Peyer's patch (tissue), 4 donors: ENCODE results near the gene FAM171A1. TPM values are rescaled to one million over a fixed set of nuclear protein-coding genes. Genes with fewer than 3 reads are reported as not detected.
"Not testable (repeated sequence)": the region's sequence is repeated elsewhere in the genome, so short reads cannot be mapped to it uniquely, and the experiment has no call there.

ENCODE experiments used
- DNase-seq, 3 donors: peaks; one replicate each; pipeline ENCODE4 v3.0.0-alpha.2; 2017 to 2019
- H3K27ac ChIP-seq, 4 donors: fragments of 200-600 bp; sonication (generic); one replicate each; pipeline ENCODE4 v1.5.1; 2016 to 2019
- H3K27me3 ChIP-seq, 2 donors: fragments of 200-600 bp; sonication (generic); one replicate each; pipeline ENCODE4 v1.5.1; 2019
- H3K36me3 ChIP-seq, 3 donors: fragments of 200-600 bp; sonication (generic); one replicate each; pipeline ENCODE4 v1.5.1; 2016 to 2019
- H3K4me1 ChIP-seq, 4 donors: fragments of 200-600 bp; sonication (generic); one replicate each; pipeline ENCODE4 v1.5.1; 2016 to 2019
- H3K4me3 ChIP-seq, 4 donors: fragments of 200-600 bp; sonication (generic); 1 replicate in 3 of 4; 2 replicates in 1 of 4; pipeline ENCODE4 v1.5.1; 2016 to 2019; ENCODE audit warnings: mild to moderate bottlenecking in 1 of 4
- H3K9me3 ChIP-seq, 4 donors: fragments of 200-600 bp; sonication (generic); one replicate each; pipeline ENCODE4 v1.5.1; 2016 to 2019; ENCODE audit warnings: mild to moderate bottlenecking in 1 of 4
- CTCF ChIP-seq, 6 experiments: fragments of 450-650 bp in 4 of 6; fragments of 200-600 bp in 2 of 6; sonication (generic) in 1 of 6; IDR thresholded peaks; one replicate each; pipeline ENCODE4 v1.5.1; 2017 to 2019; ENCODE audit warnings: antibody characterized with exemption in 6 of 6, mild to moderate bottlenecking in 3 of 6, moderate library complexity in 1 of 6
- POLR2A ChIP-seq, 2 donors: fragments of 450-650 bp; IDR thresholded peaks; one replicate each; pipeline ENCODE4 v1.5.1; 2017; ENCODE audit warnings: antibody characterized with exemption in 2 of 2, mild to moderate bottlenecking in 2 of 2, moderate library complexity in 2 of 2
- total RNA-seq, 4 donors: library from RNA; depleted of rRNA; stranded (reverse); fragments of >200 nt; gene quantifications; one replicate each; pipeline ENCODE4 v1.1.0, GENCODE V29; 2016

Gene FAM171A1
- 10 to 100 TPM; 14.7 to 37.1 (median 24.5) TPM for total RNA-seq

- Histone ChIP-seq H3K9me3 (no peaks in the 10 kb centered on the region), H3K27ac (peak within 1 kb of the TSS; percentile 55 to 80 (median 71)), H3K4me3 (peak within 1 kb of the TSS; percentile 50 to 90 (median 70)), H3K4me1 (peaks cover 0 to 10% (median 0%) of the 10 kb centered on the region in 4 donors), H3K27me3 (no peaks in the 10 kb centered on the region), H3K36me3 (no peaks in the 10 kb centered on the region)
- TF ChIP-seq POLR2A (IDR thresholded peaks at IDR 0.05) (no peak), CTCF (IDR thresholded peaks at IDR 0.05) (peak in 3 of 6 experiments; percentile 27 to 49 (median 35))
- DNase-seq = peak in 2 of 3 donors; percentile 69 to 82
Observed at GRCh38 chr10:15370856-15371701, at the start of gene FAM171A1. Gene FAM171A1, minus strand, starts transcription at chr10:15371289. Its CDS starts 237 bp downstream, at chr10:15371052.

DNA sequence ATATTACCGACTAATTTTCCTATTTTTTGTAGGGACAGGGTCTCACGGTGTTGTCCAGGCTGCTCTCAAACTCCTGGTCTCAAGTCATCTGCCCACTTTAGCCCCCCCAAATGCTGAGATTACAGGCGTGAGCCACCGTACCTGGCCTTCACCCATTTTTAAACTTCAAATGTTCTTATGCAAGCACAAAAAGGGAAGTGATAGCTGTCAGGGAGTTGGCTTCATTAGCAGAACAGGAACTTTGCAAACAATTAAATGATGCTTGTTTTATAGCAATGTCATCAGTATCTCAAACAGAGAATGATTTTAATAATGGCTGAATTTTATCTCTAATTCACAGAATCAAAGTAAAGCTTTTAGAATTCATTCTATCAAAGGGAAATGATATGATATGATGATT is 49.8 kb upstream of the FAM171A1 start:
- no peak overlapping the region for H3K27ac ChIP-seq
- TF ChIP-seq POLR2A (IDR thresholded peaks at IDR 0.05) = no peak
- no peak for TF ChIP-seq CTCF (IDR thresholded peaks at IDR 0.05)
- H3K27me3 ChIP-seq = no peaks in the 10 kb centered on the region
- DNase-seq = no peak
- no peak overlapping the region for H3K4me3 ChIP-seq
- H3K4me1 ChIP-seq = no peaks in the 10 kb centered on the region
- H3K9me3 ChIP-seq = no peaks in the 10 kb centered on the region
- no peaks in the 10 kb centered on the region for H3K36me3 ChIP-seq

DNA sequence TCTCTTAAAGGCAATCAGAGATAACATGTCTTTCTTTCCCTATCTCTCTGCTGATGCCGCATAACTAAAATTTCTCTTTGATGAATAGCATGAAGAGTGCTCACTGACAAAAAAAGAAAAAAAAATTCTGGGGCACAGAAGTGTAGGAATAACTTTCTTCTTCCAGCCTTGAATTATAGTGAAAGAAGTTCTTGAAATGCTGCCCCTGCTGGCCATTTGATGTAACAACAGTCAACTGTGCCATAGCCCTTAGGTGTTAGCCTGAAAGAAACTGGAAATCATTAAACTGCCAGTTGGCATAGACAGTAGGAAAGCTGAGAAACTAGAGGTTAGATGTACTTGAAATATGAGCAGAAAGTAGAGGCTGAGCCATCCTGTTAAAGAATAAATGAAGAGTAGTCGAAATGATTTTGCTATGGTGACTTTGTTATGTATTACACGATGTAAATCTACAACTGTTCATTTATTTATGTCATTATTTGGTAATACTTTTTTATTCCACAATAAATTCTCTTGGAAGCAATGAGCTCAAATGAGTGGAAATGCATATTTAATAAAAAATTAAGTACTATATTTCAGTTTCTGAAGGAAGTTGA is 48.3 kb upstream of the FAM171A1 start:
- TF ChIP-seq POLR2A (IDR thresholded peaks at IDR 0.05) = no peak
- peak; percentile 34 to 73 (median 68) for TF ChIP-seq CTCF (IDR thresholded peaks at IDR 0.05)

GRCh38 chr10:15416034-15416433 is 44.9 kb upstream of the FAM171A1 start:
- Histone ChIP-seq H3K27ac (no peak overlapping the region), H3K36me3 (no peaks in the 10 kb centered on the region), H3K4me3 (no peak overlapping the region), H3K9me3 (no peaks in the 10 kb centered on the region), H3K4me1 (no peaks in the 10 kb centered on the region), H3K27me3 (no peaks in the 10 kb centered on the region)
- DNase-seq = no peak
- no peak for TF ChIP-seq POLR2A (IDR thresholded peaks at IDR 0.05)
- TF ChIP-seq CTCF (IDR thresholded peaks at IDR 0.05) = no peak

More for the DNA sequence above, 48.3 kb upstream of the FAM171A1 start:
- H3K4me3 ChIP-seq = no peak overlapping the region
- no peaks in the 10 kb centered on the region for H3K4me1 ChIP-seq
- DNase-seq = peak in 1 of 3 donors; percentile 69
- no peaks in the 10 kb centered on the region for H3K27me3 ChIP-seq
- H3K9me3 ChIP-seq = no peaks in the 10 kb centered on the region
- H3K27ac ChIP-seq = no peak overlapping the region
- H3K36me3 ChIP-seq = no peaks in the 10 kb centered on the region

DNA sequence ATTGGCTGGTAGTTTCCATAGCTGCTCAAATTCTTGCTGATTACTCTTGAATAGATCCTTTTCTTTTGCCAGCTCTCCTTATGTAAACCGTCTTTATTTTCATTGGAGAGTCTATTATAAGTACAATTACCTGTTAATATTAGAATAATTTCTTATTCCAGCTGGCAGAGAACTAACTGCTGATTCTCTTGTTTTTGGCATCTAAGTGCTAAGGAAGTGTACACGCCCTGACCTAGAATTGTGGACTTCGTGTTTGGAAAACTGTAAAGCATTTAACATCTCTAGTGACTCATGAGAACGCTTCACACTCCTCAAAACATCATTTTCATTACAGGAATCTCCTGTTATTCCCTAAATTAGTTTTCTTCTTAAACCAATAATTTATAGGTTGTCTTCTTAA is 39.9 kb upstream of the FAM171A1 start:
- no peak for DNase-seq
- no peak overlapping the region for H3K27ac ChIP-seq
- H3K27me3 ChIP-seq = no peaks in the 10 kb centered on the region
- H3K9me3 ChIP-seq = no peaks in the 10 kb centered on the region
- no peak for TF ChIP-seq CTCF (IDR thresholded peaks at IDR 0.05)
- no peak for TF ChIP-seq POLR2A (IDR thresholded peaks at IDR 0.05)
- H3K4me3 ChIP-seq = no peak overlapping the region
- no peaks in the 10 kb centered on the region for H3K36me3 ChIP-seq
- no peaks in the 10 kb centered on the region for H3K4me1 ChIP-seq

- not testable (repeated sequence) for H3K4me1 ChIP-seq, DNase-seq, H3K36me3 ChIP-seq, H3K27ac ChIP-seq, H3K9me3 ChIP-seq, H3K4me3 ChIP-seq, H3K27me3 ChIP-seq
Observed at GRCh38 chr10:15409350-15409749, 38.3 kb upstream of the FAM171A1 start.
